HG02885 (cell line): ENCODE data around the gene IL15RA.
A peak's percentile ranks its signal among the peaks of the same experiment; 100 is the strongest.
"Not testable (repeated sequence)": the region's sequence is repeated elsewhere in the genome, so short reads cannot be mapped to it uniquely, and the experiment has no call there.

Experiments used
- ATAC-seq: cut with Tn5 transposase; IDR thresholded peaks from one replicate; pipeline ENCODE4 v1.9.1; 2021; ENCODE audit warnings: mild to moderate bottlenecking; ENCODE audit not compliant: unreplicated experiment, poor library complexity

Gene IL15RA

GRCh38 chr10:5971886-5972285 is 5.5 kb downstream of the IL15RA start:
- no peak for ATAC-seq

DNA sequence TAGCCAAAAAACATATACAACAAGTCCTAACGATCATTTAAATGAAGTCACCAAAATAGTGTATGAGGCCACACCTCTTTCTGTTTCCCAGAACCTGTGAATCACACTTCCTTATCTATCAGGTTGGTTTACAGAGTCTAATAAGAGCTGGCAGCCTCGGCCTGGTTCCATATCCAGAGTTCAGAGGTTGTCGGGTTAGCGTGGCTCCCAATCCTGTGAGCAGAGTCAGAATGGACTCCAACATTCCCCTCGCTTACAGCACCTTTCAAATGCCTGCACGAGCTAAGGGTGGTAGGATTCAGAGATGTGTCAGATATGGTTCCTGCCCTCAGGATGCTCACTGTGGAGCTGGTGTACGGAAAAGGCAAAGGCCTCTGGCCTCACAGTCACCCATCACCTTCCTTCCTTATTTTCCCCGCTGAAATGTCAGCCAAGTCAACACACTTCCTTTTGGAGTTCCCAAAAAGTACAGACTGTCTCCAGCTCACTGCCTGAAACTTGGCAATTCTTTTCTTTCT is 6.0 kb downstream of the IL15RA start:
- peak; percentile 47 for ATAC-seq

- ATAC-seq: no peak
These were observed 6.8 kb downstream of the IL15RA start for GRCh38 chr10:5970527-5970926.

DNA sequence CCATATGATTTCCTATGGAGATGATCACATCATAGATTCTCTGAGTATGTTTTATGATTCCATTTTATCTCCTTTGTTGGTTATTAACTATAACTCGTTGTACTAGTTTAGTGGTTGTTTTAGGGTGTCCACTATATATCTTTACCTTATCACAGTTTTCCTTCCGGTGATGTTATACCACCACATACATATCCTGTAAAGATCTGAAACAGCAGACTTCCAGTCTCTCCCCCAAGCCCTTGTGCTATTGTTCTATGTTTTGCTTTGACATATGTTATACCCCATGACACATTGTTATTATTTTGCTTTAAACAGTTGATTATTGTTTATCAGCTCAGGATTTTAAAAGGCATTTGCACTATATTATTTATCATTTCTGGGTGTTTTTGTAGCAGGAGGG is 7.3 kb downstream of the IL15RA start:
- ATAC-seq: no peak

GRCh38 chr10:5968681-5969453 is 8.5 kb downstream of the IL15RA start:
- ATAC-seq: no peak

- no peak for ATAC-seq
These were observed 9.2 kb downstream of the IL15RA start for GRCh38 chr10:5968037-5968680.

DNA sequence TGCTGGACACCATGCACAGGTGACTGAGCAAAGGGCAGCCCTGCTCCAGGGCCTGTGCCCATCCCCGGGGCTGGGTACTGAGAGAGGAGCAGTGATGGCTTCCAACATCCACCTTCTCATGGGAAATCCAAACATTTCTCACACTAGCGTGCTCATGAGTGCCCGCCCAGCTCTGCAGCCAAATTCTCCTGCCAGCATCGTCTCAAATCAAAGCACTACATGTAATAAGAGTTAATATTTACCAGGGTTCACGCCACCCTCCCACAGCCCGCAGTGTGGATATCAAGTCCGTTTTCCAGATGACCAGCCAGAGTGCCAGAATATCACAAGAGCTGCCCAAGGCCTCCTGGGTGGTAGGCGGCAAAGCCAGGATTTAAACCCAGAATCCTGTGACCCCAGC is 12.1 kb downstream of the IL15RA start:
- no peak for ATAC-seq

DNA sequence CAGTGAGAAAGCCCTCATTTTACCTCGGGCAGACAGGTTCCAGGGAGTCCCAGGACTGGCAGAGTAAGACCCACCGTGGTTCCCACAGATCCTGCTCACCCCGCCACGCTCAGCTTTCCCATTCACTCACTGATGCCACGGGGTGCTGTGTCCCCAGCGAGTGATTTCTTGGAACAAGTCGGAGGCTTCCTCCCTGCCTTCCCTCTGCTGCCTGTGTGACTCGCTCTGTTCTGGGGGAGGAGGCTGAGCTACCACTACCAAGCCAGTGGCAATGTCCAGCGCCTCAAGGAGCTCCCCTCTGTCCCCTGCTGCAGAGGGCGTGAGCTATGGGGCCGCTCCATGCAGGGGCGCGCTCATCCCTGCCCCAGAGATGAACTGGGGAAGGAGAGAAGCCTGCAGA is 12.6 kb downstream of the IL15RA start:
- no peak for ATAC-seq

GRCh38 chr10:5963591-5963990 is 13.8 kb downstream of the IL15RA start:
- no peak for ATAC-seq

DNA sequence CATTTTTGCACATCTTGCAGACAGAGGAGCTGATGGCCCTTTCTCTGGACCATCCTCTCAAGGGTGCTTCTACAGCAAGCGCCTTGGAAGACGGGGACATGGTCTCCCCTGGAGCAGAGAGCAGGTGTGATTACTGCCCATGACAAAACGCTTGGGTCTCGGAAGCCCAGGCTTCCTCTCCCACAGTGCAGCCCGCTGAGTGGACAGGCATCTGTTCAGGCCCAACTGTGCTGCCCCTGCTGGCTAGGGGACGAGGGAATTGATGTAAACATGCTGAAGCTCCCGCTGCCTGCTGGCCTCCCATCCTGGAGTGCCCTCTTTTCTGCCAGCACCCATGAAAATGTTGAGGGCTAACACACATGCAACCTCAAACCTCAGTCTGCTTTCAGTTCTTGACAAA is 14.3 kb downstream of the IL15RA start:
- no peak for ATAC-seq

- ATAC-seq: not testable (repeated sequence)
These were observed 14.9 kb downstream of the IL15RA start for GRCh38 chr10:5962358-5962940.

DNA sequence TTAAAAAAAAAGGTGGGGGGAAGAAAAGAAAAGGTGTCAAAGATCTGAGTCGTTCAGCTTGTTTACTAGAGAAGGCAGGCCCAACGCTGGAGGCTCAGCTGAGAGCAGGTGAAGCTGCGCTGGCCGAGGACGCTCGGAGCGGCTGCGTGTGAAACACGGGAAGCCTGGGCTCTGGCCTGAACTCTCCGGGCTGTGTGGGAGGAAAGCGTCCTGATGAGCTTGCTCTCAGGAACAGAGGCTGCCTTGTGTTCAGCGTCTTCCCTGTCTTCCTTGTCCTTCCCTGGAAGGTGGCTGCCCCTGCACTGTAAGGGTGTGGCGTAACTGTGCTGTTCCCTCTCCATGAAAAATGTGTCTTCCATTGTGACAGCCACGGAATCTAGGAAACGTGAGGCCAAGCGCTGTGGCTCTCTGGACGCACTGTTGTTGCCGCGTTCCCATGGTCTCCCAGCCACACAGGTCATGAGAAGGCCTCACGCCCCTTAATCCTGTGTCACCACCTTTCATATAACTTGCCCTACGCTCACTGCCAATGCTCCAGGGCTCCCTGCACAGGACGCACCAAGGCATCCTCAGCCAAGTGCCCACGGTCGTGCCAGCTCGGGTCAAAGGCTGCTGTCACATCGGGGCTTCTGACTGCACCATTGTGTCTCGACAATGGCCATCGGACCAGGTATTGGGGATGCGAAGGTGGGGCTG is 15.8 kb downstream of the IL15RA start:
- no peak for ATAC-seq

GRCh38 chr10:5960973-5961275 is 16.4 kb downstream of the IL15RA start:
- ATAC-seq: not testable (repeated sequence)

- ATAC-seq: no peak
These were observed 17.0 kb downstream of the IL15RA start for GRCh38 chr10:5960070-5960972.

DNA sequence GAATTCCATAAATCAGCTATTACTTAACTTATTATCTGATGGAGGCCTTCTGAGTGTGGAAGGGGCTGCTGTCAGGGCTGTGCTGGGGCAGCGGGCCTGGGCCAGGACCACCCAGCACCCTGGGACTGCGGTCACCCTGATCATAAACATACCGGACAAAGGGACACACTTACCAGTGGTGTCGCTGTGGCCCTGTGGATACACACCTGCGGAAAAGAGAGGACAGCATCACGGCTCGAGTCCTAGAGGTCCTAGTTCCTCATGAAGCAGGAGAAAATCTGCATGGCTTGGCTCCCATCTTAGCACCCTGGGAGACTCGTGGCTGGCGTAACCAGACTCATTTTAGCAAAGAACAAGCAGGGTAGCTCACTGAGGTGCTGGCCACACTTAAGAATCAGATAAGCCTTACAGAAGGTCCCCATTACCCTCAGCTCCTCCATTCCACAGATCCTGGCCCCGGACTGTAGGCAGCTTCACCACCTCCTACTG is 17.7 kb downstream of the IL15RA start:
- ATAC-seq: no peak

DNA sequence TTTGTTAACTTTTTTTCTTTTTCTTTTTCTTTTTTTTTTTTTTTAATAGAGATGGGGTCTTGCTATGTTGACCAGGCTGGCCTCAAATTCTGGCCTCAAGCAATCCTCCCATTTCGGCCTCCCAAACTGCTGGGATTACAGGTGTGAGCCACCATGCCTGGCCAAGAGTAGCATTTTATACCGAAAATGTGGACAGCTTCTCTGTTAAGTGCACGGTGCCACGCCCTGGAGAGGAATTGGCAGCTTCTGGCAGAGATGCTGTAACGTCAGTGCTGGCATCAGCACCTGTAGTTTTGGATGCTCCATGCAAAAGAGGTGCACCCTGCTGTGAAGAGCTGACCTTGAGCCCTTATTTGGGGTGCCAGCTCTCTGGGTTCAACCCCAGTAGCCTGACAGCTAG is 18.2 kb downstream of the IL15RA start:
- ATAC-seq: no peak

- ATAC-seq: no peak
These were observed 18.7 kb downstream of the IL15RA start for GRCh38 chr10:5958675-5959074.

DNA sequence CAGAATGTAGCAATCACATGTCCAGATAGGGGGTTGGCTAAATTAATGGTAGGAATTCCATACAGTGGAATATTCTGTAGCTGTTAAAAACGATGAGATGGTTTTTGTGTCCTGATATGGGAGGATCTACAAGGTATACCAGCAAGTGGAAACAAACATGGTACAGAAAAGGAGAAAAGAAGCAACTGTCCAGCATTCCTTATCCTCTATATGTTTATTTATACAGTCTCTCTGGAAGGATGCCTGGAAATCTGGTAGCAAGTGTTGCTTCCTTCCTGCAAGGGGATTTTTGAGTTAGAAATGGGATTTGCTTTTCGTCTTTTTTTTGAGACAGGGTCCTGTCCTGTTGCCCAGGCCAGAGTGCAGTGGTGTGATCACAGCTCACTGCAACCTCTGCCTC is 19.3 kb downstream of the IL15RA start:
- ATAC-seq: no peak

DNA sequence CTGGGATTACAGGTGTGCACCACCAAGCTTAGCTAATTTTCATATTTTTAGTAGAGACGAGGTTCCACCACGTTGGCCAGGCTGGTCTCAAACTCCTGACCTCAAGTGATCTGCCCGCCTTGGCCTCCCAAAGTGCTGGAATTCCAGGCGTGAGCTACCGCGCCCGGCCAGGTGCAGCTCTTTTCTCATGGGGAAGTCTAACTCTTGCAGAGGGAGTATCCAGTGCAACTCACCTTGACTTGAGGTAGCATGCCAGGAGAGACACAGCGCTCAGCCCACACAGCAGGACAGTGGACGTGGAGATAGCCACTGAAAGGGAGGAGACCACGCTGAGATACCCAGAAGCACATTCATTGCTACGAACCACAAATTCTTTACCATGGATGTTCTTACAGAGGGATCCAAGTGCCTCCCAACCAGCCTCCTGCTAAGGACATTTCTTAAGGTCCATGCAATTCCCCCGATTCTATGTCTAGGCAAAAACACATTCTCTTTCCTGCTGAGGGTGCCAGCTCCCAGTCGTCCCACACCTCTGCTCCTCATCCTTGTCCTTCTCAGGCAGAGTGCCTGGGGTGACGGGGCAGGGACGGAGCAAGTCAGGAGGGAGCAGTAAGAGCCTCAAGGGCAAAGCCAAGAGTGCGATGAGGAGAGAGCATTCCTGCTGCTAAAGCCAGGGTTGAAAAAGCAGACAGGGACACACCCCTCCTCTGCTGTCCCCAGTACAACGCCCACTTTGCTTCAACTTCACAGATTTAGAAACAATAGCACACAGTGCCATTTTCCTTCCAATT is 21.0 kb downstream of the IL15RA start:
- no peak for ATAC-seq
